ENCODE results near the gene WASF3. TPM values are rescaled to one million over a fixed set of nuclear protein-coding genes. Genes with fewer than 3 reads are reported as not detected.

Gene WASF3
- total and polyA plus RNA-seq, 10 of the 15 experiments (the other 5 are each of a cell fraction or from before 2014, with no cell fraction given): under 0.01 to 0.10 (median 0.01) TPM; not detected in 7

GRCh38 chr13:26716984-26717383 lies 159.5 kb downstream of the WASF3 start:
- no TSS peak for BruUV-seq (replicated peaks)
- in situ Hi-C loops (cut with MboI): no loop called here
- DNase-seq (ENCODE audit: low read depth, low spot score): no peak

More at GRCh38 chr13:26716984-26717383, 159.5 kb downstream of the WASF3 start:
- Histone ChIP-seq H2AFZ (ENCODE audit: control insufficient read depth, low read depth, low read length) (no peak overlapping the region), H3K4me2 (ENCODE audit: control insufficient read depth, insufficient read depth) (no peak overlapping the region), H3K27ac (ENCODE audit: control insufficient read depth, insufficient read depth) (no peak overlapping the region), H3K36me3 (ENCODE audit: control insufficient read depth in 2 of 2, insufficient read depth in 2 of 2, low read length in 1 of 2) (no peaks in the 10 kb centered on the region), H3K4me3 (no peak overlapping the region), H3K79me2 (ENCODE audit: control insufficient read depth, insufficient read depth, low read length) (no peaks in the 10 kb centered on the region), H3K9me3 (replicated peaks; ENCODE audit: control insufficient read depth, insufficient read depth, low read length) (no peaks in the 10 kb centered on the region), H3K27me3 (replicated peaks in 1 of 2; ENCODE audit: control insufficient read depth in 2 of 2, insufficient read depth in 2 of 2, low read length in 1 of 2) (no peaks in the 10 kb centered on the region), H4K20me1 (ENCODE audit: control insufficient read depth, insufficient read depth) (no peaks in the 10 kb centered on the region), H3K4me1 (ENCODE audit: control insufficient read depth, insufficient read depth, low read length) (peaks cover 7% of the 10 kb centered on the region), H3K9ac (ENCODE audit: control insufficient read depth, insufficient read depth, low read length) (no peak overlapping the region)
- ChIA-PET RAD21 (ENCODE audit: unreplicated experiment) (no interaction called here), CTCF (no interaction called here), SMC1A (ENCODE audit: uncharacterized antibody, unreplicated experiment) (no interaction called here), POLR2A (no interaction called here)
- no peak for FAIRE-seq
- 15% methylated on average over 3 of the region's 3 CpGs for WGBS (ENCODE audit: insufficient coverage, insufficient replicate concordance, low lambda C conversion rate, missing lambda C conversion rate)
- ATAC-seq: no peak
- intact Hi-C loops (cut with micrococcal nuclease; ENCODE audit: unreplicated experiment): no loop called here
- TF ChIP-seq CUX1 (IDR thresholded peaks at IDR 0.05; ENCODE audit: insufficient replicate concordance, low read depth, low read length) (no peak), POU2F2 (IDR thresholded peaks at IDR 0.05; ENCODE audit: borderline replicate concordance, low read depth, low read length) (no peak), ELK1 (IDR thresholded peaks at IDR 0.05; ENCODE audit: low read depth, low read length) (no peak), USF2 (IDR thresholded peaks at IDR 0.05; ENCODE audit: borderline replicate concordance, low read depth, low read length) (no peak), NFYB (IDR thresholded peaks at IDR 0.05; ENCODE audit: insufficient read depth, low read depth, low read length) (no peak), SMAD1 (IDR thresholded peaks at IDR 0.05; ENCODE audit: low read depth, partially characterized antibody) (no peak), ZNF207 (IDR thresholded peaks at IDR 0.05; ENCODE audit: borderline replicate concordance) (no peak), RUNX3 (IDR thresholded peaks at IDR 0.05; ENCODE audit: low read length) (no peak), RAD51 (IDR thresholded peaks at IDR 0.05) (no peak), NFXL1 (IDR thresholded peaks at IDR 0.05; ENCODE audit: borderline replicate concordance) (no peak), RELB (IDR thresholded peaks at IDR 0.05; ENCODE audit: low read depth) (no peak), ATF3 (IDR thresholded peaks at IDR 0.05; ENCODE audit: borderline replicate concordance, extremely low read depth, low read depth, low read length) (no peak), ATF7 (IDR thresholded peaks at IDR 0.05; ENCODE audit: low read depth) (no peak), FOXM1 (IDR thresholded peaks at IDR 0.05; ENCODE audit: low read depth, low read length) (no peak), MTA2 (IDR thresholded peaks at IDR 0.05; ENCODE audit: low read depth) (no peak)
